ENCODE measurements around the gene SLC26A1. TPM values are rescaled to one million over a fixed set of nuclear protein-coding genes. Genes with fewer than 3 reads are reported as not detected.

Gene SLC26A1
- total and polyA plus RNA-seq, 2 donors (not counting 3 experiments of a cell fraction or from before 2014, with no cell fraction given) = 0.10 TPM; not detected in 1

DNA sequence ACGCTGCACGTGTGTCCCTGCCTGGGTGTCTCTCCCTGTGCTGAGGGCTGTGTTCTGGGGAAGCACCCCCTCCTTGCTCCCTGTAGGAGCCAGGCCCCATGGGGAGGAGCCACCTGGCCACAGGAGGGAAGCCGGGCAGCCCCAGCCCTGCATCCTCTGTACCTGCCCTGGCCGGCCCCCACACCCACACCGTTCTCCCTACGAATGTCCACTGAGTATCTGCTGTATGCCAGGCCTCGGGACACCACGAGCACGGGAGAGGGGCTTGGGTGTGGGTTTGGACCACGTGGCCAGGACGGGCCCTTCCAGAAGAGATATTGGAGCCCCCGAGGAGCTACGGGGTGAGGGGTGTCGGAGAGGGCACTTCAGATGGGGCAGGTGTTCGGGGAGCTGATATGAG lies 24.5 kb upstream of the SLC26A1 start:
- intact Hi-C loops (cut with micrococcal nuclease) (no loop called here), dilution Hi-C loops (cut with MboI; ENCODE audit: extremely low pct_ligation_motif_present, low sequenced_read_pairs) (no loop called here)
- CTCF ChIA-PET = no interaction called here
- no TSS peak for BruUV-seq (replicated peaks)
- Histone ChIP-seq H3K4me2 (ENCODE audit: insufficient read depth, low read length) (no peak overlapping the region), H3K9me1 (replicated peaks; ENCODE audit: control insufficient read depth, extremely low read depth, insufficient read depth, low read length) (no peaks in the 10 kb centered on the region), H3K27ac (ENCODE audit: insufficient read depth, low read depth, low read length) (no peak overlapping the region), H3K4me1 (ENCODE audit: control insufficient read depth, extremely low read depth, insufficient read depth, low read length) (no peaks in the 10 kb centered on the region), H3K79me2 (ENCODE audit: control insufficient read depth, insufficient read depth, low read length) (peaks cover under 1% of the 10 kb centered on the region), H3K9ac (replicated peaks; ENCODE audit: extremely low read depth, insufficient read depth, low read length) (no peak overlapping the region), H3K4me3 (replicated peaks in 1 of 3; ENCODE audit: insufficient read depth in 1 of 3, low read depth in 1 of 3, low read length in 3 of 3) (no peak overlapping the region), H3K36me3 (ENCODE audit: control insufficient read depth in 2 of 2, extremely low read depth in 1 of 2, insufficient read depth in 2 of 2, low read length in 2 of 2) (peaks cover 0 to 2% of the 10 kb centered on the region in 2 experiments), H4K20me1 (replicated peaks; ENCODE audit: control insufficient read depth, extremely low read depth, insufficient read depth, low read length) (no peaks in the 10 kb centered on the region), H3K9me3 (replicated peaks; ENCODE audit: control insufficient read depth, insufficient read depth, low read length) (no peaks in the 10 kb centered on the region), H3K27me3 (ENCODE audit: control insufficient read depth in 2 of 2, insufficient read depth in 2 of 2, low read length in 2 of 2) (no peaks in the 10 kb centered on the region), H2AFZ (ENCODE audit: low read depth, low read length) (no peak overlapping the region)
- DNase-seq (ENCODE audit: low read depth, low spot score) (no peak), FAIRE-seq (no peak)
- POLR2A ChIA-PET = no interaction called here
- TF ChIP-seq FOS (IDR thresholded peaks at IDR 0.05; ENCODE audit: borderline replicate concordance, insufficient read depth, low read length) (no peak), POLR2AphosphoS5 (IDR thresholded peaks at IDR 0.05; ENCODE audit: insufficient read depth, low read depth, low read length) (no peak), POLR2A (IDR thresholded peaks at IDR 0.05; ENCODE audit: low read depth, low read length) (no peak), MYC (IDR thresholded peaks at IDR 0.05; ENCODE audit: low read depth, low read length) (no peak), GATA2 (IDR thresholded peaks at IDR 0.05; ENCODE audit: insufficient read depth, insufficient read length, low read depth, low read length) (no peak)
- TF ChIP-seq, protein P1, sequence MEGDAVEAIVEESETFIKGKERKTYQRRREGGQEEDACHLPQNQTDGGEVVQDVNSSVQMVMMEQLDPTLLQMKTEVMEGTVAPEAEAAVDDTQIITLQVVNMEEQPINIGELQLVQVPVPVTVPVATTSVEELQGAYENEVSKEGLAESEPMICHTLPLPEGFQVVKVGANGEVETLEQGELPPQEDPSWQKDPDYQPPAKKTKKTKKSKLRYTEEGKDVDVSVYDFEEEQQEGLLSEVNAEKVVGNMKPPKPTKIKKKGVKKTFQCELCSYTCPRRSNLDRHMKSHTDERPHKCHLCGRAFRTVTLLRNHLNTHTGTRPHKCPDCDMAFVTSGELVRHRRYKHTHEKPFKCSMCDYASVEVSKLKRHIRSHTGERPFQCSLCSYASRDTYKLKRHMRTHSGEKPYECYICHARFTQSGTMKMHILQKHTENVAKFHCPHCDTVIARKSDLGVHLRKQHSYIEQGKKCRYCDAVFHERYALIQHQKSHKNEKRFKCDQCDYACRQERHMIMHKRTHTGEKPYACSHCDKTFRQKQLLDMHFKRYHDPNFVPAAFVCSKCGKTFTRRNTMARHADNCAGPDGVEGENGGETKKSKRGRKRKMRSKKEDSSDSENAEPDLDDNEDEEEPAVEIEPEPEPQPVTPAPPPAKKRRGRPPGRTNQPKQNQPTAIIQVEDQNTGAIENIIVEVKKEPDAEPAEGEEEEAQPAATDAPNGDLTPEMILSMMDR (IDR thresholded peaks at IDR 0.05; ENCODE audit: extremely low read depth in 1 of 2, insufficient read depth in 1 of 2, low read depth in 1 of 2, low read length in 2 of 2) = no peak

DNA sequence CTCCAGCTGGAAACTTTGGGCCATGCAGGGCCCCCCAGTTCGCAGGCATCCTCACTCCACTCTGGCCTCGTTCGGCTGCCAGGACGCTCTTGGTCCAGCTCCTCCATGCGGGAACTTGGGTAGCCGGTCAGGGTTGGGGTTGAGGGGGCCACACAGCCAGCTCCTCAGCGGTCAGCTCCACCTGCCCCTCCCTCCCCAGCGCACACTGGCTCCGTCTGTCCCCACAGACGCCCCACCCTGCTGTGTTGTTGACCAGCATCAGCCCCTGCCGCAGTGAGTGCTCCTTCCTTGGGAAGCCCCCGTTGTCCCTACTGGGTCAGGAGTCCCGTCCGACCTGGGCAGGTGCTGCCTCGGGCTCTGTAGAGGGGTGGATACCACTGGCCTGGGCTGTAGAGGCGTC lies 24.0 kb upstream of the SLC26A1 start:
- Histone ChIP-seq H3K4me1 (ENCODE audit: control insufficient read depth, extremely low read depth, insufficient read depth, low read length) (no peaks in the 10 kb centered on the region), H2AFZ (ENCODE audit: low read depth, low read length) (no peak overlapping the region), H3K9me3 (replicated peaks; ENCODE audit: control insufficient read depth, insufficient read depth, low read length) (no peaks in the 10 kb centered on the region), H3K79me2 (ENCODE audit: control insufficient read depth, insufficient read depth, low read length) (peaks cover 3% of the 10 kb centered on the region), H3K4me3 (replicated peaks in 1 of 3; ENCODE audit: insufficient read depth in 1 of 3, low read depth in 1 of 3, low read length in 3 of 3) (no peak overlapping the region), H4K20me1 (replicated peaks; ENCODE audit: control insufficient read depth, extremely low read depth, insufficient read depth, low read length) (no peaks in the 10 kb centered on the region), H3K27ac (ENCODE audit: insufficient read depth, low read depth, low read length) (no peak overlapping the region), H3K4me2 (ENCODE audit: insufficient read depth, low read length) (no peak overlapping the region), H3K9ac (replicated peaks; ENCODE audit: extremely low read depth, insufficient read depth, low read length) (no peak overlapping the region), H3K27me3 (ENCODE audit: control insufficient read depth in 2 of 2, insufficient read depth in 2 of 2, low read length in 2 of 2) (no peaks in the 10 kb centered on the region), H3K9me1 (replicated peaks; ENCODE audit: control insufficient read depth, extremely low read depth, insufficient read depth, low read length) (no peaks in the 10 kb centered on the region), H3K36me3 (ENCODE audit: control insufficient read depth in 2 of 2, extremely low read depth in 1 of 2, insufficient read depth in 2 of 2, low read length in 2 of 2) (peaks cover 0 to 2% of the 10 kb centered on the region in 2 experiments)
- no peak for TF ChIP-seq POLR2A (IDR thresholded peaks at IDR 0.05; ENCODE audit: low read depth, low read length)
- no peak for TF ChIP-seq EZH2 (IDR thresholded peaks at IDR 0.05; ENCODE audit: borderline replicate concordance, low read depth, low read length, severe bottlenecking)
- no peak for TF ChIP-seq GATA2 (IDR thresholded peaks at IDR 0.05; ENCODE audit: insufficient read depth, insufficient read length, low read depth, low read length)
- TF ChIP-seq, protein P2, sequence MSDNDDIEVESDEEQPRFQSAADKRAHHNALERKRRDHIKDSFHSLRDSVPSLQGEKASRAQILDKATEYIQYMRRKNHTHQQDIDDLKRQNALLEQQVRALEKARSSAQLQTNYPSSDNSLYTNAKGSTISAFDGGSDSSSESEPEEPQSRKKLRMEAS (IDR thresholded peaks at IDR 0.05; ENCODE audit: insufficient read depth, insufficient read length) = no peak
- no peak for TF ChIP-seq JUN (IDR thresholded peaks at IDR 0.05; ENCODE audit: borderline replicate concordance, insufficient read depth, insufficient read length, low read depth)
- no peak for TF ChIP-seq MYC (IDR thresholded peaks at IDR 0.05; ENCODE audit: low read depth, low read length)
- TF ChIP-seq FOS (IDR thresholded peaks at IDR 0.05; ENCODE audit: borderline replicate concordance, insufficient read depth, low read length) = no peak
- TF ChIP-seq POLR2AphosphoS5 (IDR thresholded peaks at IDR 0.05; ENCODE audit: insufficient read depth, low read depth, low read length) = no peak
- TF ChIP-seq, protein P1 (IDR thresholded peaks at IDR 0.05; ENCODE audit: extremely low read depth in 1 of 2, insufficient read depth in 1 of 2, low read depth in 1 of 2, low read length in 2 of 2) = no peak
- dilution Hi-C loops (cut with MboI; ENCODE audit: extremely low pct_ligation_motif_present, low sequenced_read_pairs) (no loop called here), intact Hi-C loops (cut with micrococcal nuclease) (no loop called here)
- DNase-seq (ENCODE audit: low read depth, low spot score) (no peak), FAIRE-seq (no peak)
- ChIA-PET CTCF (no interaction called here), POLR2A (no interaction called here)
- BruUV-seq (replicated peaks) = no TSS peak

All from endothelial cell of umbilical vein (primary cell).